PFSK-1 (cell line): Measurements from ENCODE around the gene ABHD16A.

ENCODE experiments used
- FOXP2 ChIP-seq: optimal IDR thresholded peaks from 2 replicates; pipeline ENCODE3; 2011; ENCODE audit warnings: borderline replicate concordance, control low read depth, inconsistent platforms; ENCODE audit not compliant: insufficient read depth; ENCODE audit errors: extremely low read length, extremely low read depth
- POLR2AphosphoS5 ChIP-seq: IDR thresholded peaks from 2 replicates; pipeline ENCODE4 v1.6.1; 2012; ENCODE audit warnings: low read depth, mild to moderate bottlenecking, control low read depth, low read length, moderate library complexity
- REST ChIP-seq, 2 experiments: IDR thresholded peaks; 2 replicates each; pipeline versions ENCODE4 v1.6.1 to v1.8.0; 2011 to 2012; ENCODE audit warnings: low read depth in 2 of 2, low read length in 2 of 2, control low read depth in 1 of 2, inconsistent platforms in 1 of 2, mild to moderate bottlenecking in 1 of 2, moderate library complexity in 1 of 2; ENCODE audit not compliant: insufficient read depth in 1 of 2
- SIN3A ChIP-seq: IDR thresholded peaks from 2 replicates; pipeline ENCODE4 v1.6.1; 2012; ENCODE audit warnings: mild to moderate bottlenecking, low read length, moderate library complexity, borderline replicate concordance; ENCODE audit not compliant: insufficient read depth
- TAF1 ChIP-seq: IDR thresholded peaks from 2 replicates; pipeline ENCODE4 v1.6.1; 2012; ENCODE audit warnings: low read length, control low read depth, borderline replicate concordance; ENCODE audit not compliant: insufficient read depth

ABHD16A gene

GRCh38 chr6:31722173-31722572 lies 19.0 kb upstream of the ABHD16A start:
- TF ChIP-seq TAF1 (no peak), REST (IDR thresholded peaks at IDR 0.05; ENCODE audit: insufficient read depth in 1 of 2, low read depth in 2 of 2, low read length in 2 of 2) (no peak), FOXP2 (no peak), POLR2AphosphoS5 (no peak), SIN3A (no peak)

GRCh38 chr6:31721351-31722020 lies 18.4 kb upstream of the ABHD16A start, which contains the start of gene LY6G6C:
Gene LY6G6C (minus strand): TSS chr6:31721746. CDS start chr6:31721679, 67 bp downstream.
- TF ChIP-seq TAF1, result no peak
- no peak for TF ChIP-seq POLR2AphosphoS5
- TF ChIP-seq REST (IDR thresholded peaks at IDR 0.05; ENCODE audit: insufficient read depth in 1 of 2, low read depth in 2 of 2, low read length in 2 of 2), result no peak
- TF ChIP-seq SIN3A, result no peak
- TF ChIP-seq FOXP2, result no peak

DNA sequence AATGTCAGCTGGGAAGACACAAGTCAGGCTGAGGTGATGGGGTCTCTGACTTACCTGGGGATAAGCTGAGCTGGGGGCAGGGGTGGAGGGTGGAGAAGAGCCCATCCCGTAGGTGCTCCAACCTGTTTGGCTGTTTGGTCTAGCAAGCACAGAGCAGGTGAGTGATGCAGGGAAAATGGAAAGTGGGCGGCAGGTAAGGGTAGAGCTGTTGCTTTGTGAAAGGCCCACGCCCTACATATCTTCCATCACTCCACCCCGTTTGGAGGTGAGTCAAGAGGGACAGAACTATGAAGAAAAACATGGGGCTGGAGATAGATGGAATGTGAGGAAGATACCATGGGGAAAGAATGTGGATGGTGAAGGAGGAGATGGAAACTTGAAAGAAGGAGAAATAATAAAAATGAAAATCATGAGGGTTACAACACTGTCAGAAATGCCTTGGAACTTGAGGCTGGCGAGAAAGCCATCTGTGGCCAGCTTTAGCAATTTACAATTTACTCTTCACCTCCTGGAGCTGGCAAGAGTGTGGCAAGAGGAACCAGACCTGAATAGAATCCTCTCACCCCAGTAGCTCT lies 17.2 kb upstream of the ABHD16A start:
- TF ChIP-seq SIN3A (no peak), FOXP2 (no peak), TAF1 (no peak), REST (IDR thresholded peaks at IDR 0.05; ENCODE audit: insufficient read depth in 1 of 2, low read depth in 2 of 2, low read length in 2 of 2) (no peak), POLR2AphosphoS5 (no peak)

- TF ChIP-seq TAF1 (no peak), REST (IDR thresholded peaks at IDR 0.05; ENCODE audit: insufficient read depth in 1 of 2, low read depth in 2 of 2, low read length in 2 of 2) (no peak), SIN3A (no peak), FOXP2 (no peak), POLR2AphosphoS5 (no peak)
Measured at GRCh38 chr6:31719001-31719400, 15.9 kb upstream of the ABHD16A start.
